KOPT-K1 (cell line): ENCODE data around the gene NANOG.
"Not testable (repeated sequence)": the region's sequence is repeated elsewhere in the genome, so short reads cannot be mapped to it uniquely, and the experiment has no call there.

ENCODE experiments used
- H3K27ac ChIP-seq: fragments of 200-600 bp; sonication (generic); 2 replicates; pipeline ENCODE4 v1.5.1; 2016; ENCODE audit warnings: antibody characterized with exemption, mild to moderate bottlenecking, low read depth, low read length; ENCODE audit not compliant: poor library complexity, severe bottlenecking
- H3K36me3 ChIP-seq: fragments of 200-600 bp; sonication (generic); 2 replicates; pipeline ENCODE4 v1.5.1; 2017; ENCODE audit warnings: antibody characterized with exemption, mild to moderate bottlenecking, low read length, moderate library complexity; ENCODE audit not compliant: insufficient read depth
- H3K9me3 ChIP-seq: fragments of 200-600 bp; sonication (generic); 2 replicates; pipeline ENCODE4 v1.5.1; 2017; ENCODE audit warnings: antibody characterized with exemption, low read length, mild to moderate bottlenecking; ENCODE audit not compliant: insufficient read depth, poor library complexity, severe bottlenecking

Gene NANOG

GRCh38 chr12:7788884-7789528 is at the start of gene NANOG:
TSS of gene NANOG (plus strand) at chr12:7789402. CDS start at chr12:7789615, 213 bp downstream.
- not testable (repeated sequence) for H3K27ac ChIP-seq, H3K9me3 ChIP-seq, H3K36me3 ChIP-seq

DNA sequence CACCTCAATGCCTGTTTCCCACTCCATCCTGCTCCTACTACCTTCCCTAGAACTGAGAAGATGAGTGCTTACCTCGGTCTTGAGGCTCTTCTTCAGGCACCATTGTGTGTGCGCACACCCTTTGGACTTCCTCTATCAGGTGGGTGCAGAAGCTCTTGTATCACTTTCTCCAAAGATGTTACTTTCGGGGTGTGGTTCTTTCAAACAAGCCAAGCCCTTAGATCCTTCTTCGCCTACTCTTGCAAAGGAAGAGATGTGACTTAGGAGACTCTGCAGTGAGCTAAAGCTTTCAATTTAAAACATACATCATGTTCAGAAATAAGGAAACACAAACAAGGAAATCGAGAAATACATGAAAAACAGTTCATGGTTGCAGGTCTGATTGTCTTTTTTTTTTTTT is 42.0 kb upstream of the NANOG start, which contains the start of gene CLEC4C:
CLEC4C (minus strand) TSS at position 130 of the 400 bp plus-strand sequence; CDS start at position 103, 27 bp downstream.
- Histone ChIP-seq H3K27ac (no peak within 1 kb of the TSS), H3K36me3 (no peaks in the 10 kb centered on the region), H3K9me3 (no peaks in the 10 kb centered on the region)

- no peak overlapping the region for H3K27ac ChIP-seq
- no peaks in the 10 kb centered on the region for H3K36me3 ChIP-seq
- no peaks in the 10 kb centered on the region for H3K9me3 ChIP-seq
These were observed 40.4 kb upstream of the NANOG start for GRCh38 chr12:7748852-7749251.

GRCh38 chr12:7749442-7749841 is 39.8 kb upstream of the NANOG start:
- no peaks in the 10 kb centered on the region for H3K9me3 ChIP-seq
- H3K27ac ChIP-seq, result no peak overlapping the region
- H3K36me3 ChIP-seq, result no peaks in the 10 kb centered on the region

DNA sequence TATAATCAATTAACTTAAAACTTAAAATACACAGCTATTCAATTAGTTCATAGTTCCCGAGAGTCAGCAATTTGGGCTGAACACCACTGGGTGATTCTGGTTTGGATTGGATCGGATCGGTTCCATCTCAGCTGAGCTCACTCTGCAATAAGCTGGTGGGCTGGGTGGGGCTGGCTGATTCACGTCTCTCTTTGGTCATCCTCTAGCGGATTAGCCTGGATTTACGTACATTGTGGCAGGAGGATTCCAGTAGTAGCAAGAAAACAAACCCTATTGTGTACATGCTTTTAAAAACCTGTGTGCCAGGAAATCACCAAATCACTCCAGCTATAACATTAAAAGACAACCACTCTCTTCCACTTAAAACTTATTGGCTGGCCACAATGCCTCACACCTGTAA is 38.9 kb upstream of the NANOG start:
- H3K36me3 ChIP-seq, result no peaks in the 10 kb centered on the region
- no peaks in the 10 kb centered on the region for H3K9me3 ChIP-seq
- no peak overlapping the region for H3K27ac ChIP-seq

GRCh38 chr12:7751394-7751793 is 37.8 kb upstream of the NANOG start:
- Histone ChIP-seq H3K9me3 (no peaks in the 10 kb centered on the region), H3K36me3 (no peaks in the 10 kb centered on the region), H3K27ac (no peak overlapping the region)

DNA sequence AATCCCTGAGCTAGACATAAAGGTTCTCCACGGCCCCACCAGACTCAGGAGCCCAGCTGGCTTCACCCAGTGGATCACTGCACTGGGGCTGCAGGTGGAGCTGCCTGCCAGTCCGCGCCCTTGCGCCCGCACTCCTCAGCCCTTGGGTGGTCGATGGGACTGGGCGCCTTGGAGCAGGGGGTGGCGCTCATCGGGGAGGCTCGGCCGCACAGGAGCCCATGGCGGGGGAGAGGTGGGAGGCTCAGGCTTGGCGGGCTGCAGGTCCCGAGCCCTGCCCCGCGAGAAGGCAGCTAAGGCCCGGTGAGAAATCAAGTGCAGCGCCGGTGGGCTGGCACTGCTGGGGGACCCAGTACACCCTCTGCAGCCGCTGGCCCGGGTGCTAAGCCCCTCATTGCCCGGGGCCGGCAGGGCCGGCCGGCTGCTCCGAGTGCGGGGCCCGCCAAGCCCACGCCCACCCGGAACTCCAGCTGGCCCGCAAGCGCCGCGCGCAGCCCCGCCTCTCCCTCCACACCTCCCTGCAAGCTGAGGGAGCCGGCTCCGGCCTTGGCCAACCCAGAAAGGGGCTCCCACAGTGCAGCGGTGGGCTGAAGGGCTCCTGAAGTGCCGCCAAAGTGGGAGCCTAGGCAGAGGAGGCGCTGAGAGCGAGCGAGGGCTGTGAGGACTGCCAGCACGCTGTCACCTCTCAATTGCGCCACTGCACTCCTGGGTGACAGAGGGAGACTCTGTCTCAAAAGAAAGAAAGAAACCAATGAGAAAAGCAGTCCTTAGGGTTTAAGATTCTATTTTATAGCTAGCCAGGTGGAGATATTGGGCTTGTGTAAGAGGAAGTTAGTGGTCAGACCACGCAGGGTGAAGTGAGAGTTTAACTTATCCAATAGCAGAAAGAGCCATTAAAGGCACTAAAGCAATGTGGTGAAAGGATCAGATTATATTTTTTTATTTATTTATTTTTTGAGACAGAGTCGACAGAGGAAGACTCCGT is 37.0 kb upstream of the NANOG start:
- not testable (repeated sequence) for H3K27ac ChIP-seq, H3K9me3 ChIP-seq, H3K36me3 ChIP-seq

- H3K27ac ChIP-seq, H3K9me3 ChIP-seq, H3K36me3 ChIP-seq: not testable (repeated sequence)
These were observed 33.5 kb upstream of the NANOG start for GRCh38 chr12:7755668-7756067.

DNA sequence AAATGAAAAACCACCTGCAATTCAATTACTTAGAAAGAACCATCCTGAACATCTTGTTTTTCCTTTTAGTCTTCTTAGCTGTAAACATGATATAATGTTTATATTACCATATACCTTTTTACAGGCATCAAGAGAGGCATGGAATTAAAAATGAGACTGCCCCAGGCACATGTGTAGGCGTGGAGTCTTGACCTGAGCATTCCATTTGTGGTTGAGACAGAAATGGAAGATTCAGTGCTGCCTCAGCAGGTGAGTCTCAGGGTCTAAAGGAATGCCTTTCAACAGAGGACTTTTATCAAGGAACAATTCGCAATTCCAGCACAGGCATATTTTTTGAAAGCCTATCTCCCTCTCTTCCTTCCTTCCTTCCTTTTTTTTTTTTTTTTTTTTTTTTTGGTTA is 32.2 kb upstream of the NANOG start:
- Histone ChIP-seq H3K9me3 (no peaks in the 10 kb centered on the region), H3K36me3 (no peaks in the 10 kb centered on the region), H3K27ac (no peak overlapping the region)

DNA sequence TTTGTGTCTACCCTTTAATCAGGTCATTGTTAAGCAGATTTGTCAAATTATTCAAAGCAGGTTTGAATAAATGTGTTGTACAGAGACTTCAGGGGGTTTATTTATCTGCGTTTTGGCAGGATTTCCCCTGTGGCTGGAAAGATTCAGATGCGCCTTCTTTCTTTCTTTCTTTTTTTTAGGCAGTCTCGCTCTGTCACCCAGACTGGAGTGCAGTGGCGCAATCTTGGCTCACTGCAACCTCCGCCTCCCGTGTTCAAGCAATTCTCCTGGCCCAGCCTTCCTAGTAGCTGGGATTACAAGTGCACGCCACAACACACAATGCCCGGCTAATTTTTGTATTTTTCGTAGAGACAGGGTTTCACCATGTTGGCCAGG is 30.4 kb upstream of the NANOG start:
- Histone ChIP-seq H3K9me3 (no peaks in the 10 kb centered on the region), H3K27ac (no peak overlapping the region), H3K36me3 (no peaks in the 10 kb centered on the region)

DNA sequence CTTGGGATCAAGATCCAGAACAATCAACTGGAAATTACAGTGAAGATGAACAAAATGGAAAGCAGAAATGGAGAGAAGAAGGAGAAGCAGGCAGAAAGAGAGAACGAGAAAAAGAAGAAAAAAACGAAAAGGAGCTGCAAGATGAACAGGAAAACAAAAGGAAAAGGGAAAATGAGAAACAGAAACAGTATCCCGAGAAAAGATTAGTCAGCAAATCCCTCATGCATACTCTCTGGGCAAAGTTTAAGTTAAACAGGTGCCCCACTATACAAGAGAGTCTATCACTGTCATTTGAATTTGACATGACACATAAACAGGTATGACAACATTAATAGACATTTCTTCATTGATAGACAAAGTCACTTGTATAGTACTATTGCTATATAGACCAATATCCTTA is 19.2 kb upstream of the NANOG start:
- Histone ChIP-seq H3K27ac (no peak overlapping the region), H3K9me3 (no peaks in the 10 kb centered on the region), H3K36me3 (no peaks in the 10 kb centered on the region)

GRCh38 chr12:7781274-7781673 is 7.9 kb upstream of the NANOG start:
- Histone ChIP-seq H3K9me3 (no peaks in the 10 kb centered on the region), H3K36me3 (no peaks in the 10 kb centered on the region), H3K27ac (no peak overlapping the region)

DNA sequence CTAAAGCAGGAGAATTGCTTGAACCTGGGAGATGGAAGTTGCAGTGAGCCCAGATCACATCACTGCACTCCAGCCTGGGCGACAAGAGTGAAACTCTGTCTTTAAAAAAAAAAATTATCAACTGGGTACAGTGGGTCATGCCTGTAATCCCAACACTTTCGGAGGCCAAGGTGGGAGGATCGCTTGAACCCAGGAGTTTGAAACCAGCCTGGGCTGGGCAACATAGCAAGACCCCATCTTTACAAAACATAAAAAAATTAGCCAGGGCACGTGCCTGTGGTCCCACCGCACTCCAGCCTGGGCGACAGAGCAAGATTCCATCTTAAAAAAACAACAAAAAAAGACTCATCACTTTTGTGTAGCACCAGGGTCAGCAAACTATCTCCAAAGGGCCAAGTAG is 7.1 kb upstream of the NANOG start:
- no peak overlapping the region for H3K27ac ChIP-seq
- H3K36me3 ChIP-seq, result no peaks in the 10 kb centered on the region
- H3K9me3 ChIP-seq, result no peaks in the 10 kb centered on the region

DNA sequence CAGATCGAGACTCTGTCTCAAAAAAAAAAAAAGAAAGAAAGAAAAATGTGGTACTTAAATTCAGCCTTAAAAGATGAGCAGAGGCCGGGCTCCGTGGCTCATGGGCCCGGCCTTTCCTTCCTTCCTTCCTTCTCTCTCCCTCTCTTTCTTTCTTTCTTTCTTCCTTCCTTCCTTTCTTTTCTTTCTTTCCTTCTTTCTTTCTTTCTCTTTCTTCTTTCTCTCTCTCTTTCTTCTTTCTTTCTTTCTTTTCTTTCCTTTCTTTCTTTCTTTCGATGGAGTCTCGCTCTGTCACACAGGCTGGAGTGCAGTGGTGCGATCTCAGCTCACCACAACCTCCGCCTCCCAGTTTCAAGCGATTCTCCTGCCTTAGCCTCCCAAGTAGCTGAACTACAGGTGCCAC is 5.8 kb upstream of the NANOG start:
- H3K9me3 ChIP-seq, H3K36me3 ChIP-seq, H3K27ac ChIP-seq: not testable (repeated sequence)

DNA sequence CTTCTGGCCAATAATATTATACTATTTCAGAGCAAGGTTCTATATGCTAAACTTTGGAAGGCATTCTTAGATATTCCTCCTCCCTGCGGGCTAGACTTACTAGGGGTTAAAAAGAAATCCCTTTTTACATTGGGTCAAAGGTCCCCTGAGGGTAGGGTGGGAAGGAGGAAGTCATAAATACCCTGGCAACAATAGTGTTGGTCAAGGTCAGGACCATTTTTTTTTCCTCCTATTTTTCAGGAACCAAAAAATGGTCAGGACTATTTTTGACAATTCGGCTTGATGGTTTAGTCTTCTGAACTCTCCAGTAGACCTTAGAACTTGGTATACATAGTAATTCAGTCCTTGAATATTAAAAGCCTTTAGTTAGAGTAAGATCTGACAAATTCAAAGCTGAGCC is 4.5 kb upstream of the NANOG start:
- H3K27ac ChIP-seq, result no peak overlapping the region
- no peaks in the 10 kb centered on the region for H3K9me3 ChIP-seq
- no peaks in the 10 kb centered on the region for H3K36me3 ChIP-seq
